Renal cortical epithelial cell (primary cell): Measurements from ENCODE around the gene POLR2M. TPM values are rescaled to one million over a fixed set of nuclear protein-coding genes. Genes with fewer than 3 reads are reported as not detected.

Experiments used
- DNase-seq: peaks from one replicate; pipeline ENCODE4 v3.0.0-alpha.2; 2011; ENCODE audit warnings: low read depth
- total RNA-seq: library from RNA; depleted of rRNA; stranded (reverse); fragments of >200 nt; gene quantifications from 2 replicates; pipeline ENCODE4 v1.2.3, GENCODE V29; 2014

The POLR2M gene
- total RNA-seq, result 35.8 and 125 TPM in 2 replicates

GRCh38 chr15:57706405-57707209 lies at the start of gene POLR2M:
POLR2M (plus strand) TSS chr15:57706714; CDS start chr15:57706843, 129 bp downstream.
- DNase-seq, result peak; percentile 95

DNA sequence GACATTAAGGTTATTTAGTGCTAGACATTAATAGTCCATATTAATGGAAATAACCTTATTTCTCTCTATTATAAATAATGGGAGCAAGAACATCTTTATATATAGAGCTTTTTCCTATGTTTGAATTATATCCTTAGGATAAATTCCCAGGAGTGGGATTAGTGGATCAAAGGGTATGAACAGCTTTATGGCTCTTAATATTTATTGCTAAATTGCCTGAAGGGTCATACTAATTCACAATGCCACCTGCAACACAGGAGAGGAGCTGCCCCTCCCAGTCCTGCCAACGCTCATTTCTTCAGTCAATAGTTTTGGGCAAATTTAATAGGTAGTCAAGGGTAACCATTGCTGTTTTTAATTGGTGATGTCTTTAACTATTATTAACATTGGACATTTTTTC lies 48.9 kb upstream of the POLR2M start:
- DNase-seq, result no peak

DNA sequence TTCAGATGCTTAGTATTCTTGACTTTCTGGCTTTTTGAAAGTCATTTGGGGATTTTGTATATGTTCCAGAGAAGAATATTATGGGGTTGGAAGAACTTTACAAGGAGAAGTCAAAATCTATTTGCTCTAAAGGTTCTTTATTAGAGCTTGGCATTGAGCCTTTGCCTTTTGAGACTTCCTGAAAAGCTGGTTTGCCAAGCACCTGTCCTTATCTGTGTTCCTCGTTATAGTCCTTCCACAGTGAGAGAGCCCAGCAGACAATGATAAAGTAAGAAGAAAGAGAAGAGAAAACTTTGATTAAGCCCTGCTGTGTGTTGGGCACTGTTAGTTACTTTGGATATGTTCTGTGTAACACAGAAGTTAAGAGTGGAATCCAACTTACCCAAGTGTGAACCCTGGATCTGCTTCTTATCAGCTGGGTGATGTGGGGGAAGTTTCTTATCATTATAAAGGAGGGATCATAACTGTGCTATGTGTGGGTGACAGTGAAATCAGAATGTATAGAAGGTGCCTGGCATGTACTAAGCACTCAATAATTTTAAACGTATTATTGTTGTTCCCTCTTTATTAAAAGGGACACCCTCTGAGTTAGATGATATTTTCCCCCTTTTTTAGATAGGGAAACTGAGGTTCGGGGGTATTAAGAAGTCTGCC lies 44.3 kb upstream of the POLR2M start:
- no peak for DNase-seq

GRCh38 chr15:57662802-57663201 lies 43.7 kb upstream of the POLR2M start:
- no peak for DNase-seq

DNA sequence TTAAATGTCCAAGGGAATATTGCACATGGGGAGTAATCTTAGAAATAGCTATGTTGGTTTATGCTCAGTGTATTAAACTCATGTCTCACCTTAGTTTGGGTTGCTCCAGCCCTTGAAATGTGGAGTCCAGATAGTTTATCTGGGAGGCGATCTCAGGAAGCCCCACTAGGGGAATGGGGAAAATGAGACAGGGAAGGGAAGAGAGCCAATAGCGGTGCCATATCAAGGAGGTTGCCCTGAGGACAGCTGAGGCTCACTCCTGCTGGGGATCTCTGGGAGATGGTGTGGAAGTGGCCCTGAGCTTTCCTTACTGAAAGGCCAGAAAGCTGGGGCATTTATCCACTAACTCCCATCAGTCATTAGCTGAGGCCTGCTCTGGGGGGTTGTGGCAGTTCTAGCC lies 43.3 kb upstream of the POLR2M start:
- DNase-seq, result no peak

DNA sequence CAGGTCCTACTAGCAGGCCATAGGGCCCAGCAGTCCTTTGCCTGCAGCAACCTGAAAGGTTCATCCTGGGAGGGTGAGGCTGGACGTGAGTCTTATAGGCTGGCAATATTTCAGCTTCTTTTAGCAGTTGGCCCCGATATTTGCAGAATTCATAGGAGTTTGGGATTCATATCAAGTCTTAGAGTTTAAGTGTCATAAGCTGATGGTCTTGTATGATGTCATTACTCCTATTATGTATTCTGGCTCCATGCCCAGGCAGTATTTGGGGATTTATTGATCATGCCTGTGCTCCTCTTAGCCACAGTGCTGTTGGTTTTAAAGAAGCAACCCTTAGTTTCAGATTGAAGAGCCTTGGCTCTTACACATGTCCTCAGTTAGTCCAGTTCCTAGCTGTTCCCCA lies 41.3 kb upstream of the POLR2M start:
- DNase-seq, result no peak

DNA sequence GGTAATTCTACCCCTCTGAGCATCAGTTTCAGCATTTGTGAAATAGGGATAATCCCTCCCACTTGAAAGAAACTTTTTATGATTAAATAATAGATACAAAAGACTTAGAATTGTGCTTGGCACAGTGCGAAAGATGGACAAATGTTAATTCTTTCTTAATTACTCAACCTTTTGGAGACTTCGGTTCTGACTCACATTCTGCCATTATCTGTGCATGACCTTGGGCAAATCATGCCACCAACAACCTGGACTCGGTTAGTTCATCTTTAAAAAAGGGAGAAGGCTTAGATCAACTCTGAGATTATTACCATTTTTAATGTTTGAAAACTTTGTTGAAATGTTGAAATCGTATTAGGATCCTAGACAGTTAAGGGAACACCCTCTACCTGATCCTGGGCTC lies 40.6 kb upstream of the POLR2M start:
- no peak for DNase-seq

DNA sequence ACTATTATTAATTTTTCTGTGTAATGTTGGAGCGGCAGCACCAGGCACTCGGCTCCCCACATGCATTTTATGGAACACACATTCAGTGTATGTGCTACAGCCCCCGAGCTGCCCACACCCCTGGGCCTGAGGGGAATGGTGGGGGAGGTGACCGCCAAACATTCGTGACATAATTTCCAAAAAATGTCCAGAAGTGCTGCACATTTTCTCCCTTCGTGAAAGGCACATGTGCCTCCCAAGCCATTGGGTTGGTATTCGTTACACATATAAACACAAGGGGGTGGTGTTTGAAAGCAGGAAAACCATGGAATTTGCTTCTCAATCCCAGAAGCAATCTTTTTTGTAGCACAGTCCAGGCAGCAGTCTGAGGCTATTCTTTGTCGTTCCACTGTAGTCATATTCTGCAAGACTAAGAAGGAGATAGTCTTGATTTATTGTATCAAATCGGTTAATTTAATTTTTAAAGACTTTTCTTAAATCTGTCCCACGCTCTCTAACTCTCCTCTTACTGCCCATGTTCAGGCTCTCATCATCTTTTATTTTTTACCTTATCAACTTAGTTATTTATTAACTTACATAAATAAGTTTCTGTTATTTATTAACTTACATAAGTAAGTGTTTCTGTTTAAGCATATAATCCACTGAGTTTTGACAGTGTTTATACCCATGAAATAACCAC lies 39.2 kb upstream of the POLR2M start:
- peak; percentile 80 for DNase-seq

DNA sequence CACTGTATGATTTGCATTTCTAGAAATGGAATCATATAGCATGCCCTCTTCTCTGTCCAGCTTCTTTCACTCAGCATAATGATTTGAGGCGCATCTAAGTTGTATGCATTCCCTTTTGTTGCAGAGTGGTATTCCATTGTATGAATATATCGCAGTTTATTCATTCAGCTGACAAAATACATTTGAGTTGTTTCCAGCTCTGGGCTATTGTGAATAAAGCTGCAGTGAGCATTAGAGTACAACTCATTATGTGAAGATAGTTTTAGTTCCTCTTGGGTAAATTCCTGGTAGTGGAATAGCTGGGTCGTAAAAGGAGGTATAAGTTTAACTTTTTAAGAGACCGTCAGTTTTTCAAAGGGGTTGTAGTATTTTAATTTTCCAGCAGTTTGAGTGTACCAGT lies 38.5 kb upstream of the POLR2M start:
- DNase-seq, result peak; percentile 78

DNA sequence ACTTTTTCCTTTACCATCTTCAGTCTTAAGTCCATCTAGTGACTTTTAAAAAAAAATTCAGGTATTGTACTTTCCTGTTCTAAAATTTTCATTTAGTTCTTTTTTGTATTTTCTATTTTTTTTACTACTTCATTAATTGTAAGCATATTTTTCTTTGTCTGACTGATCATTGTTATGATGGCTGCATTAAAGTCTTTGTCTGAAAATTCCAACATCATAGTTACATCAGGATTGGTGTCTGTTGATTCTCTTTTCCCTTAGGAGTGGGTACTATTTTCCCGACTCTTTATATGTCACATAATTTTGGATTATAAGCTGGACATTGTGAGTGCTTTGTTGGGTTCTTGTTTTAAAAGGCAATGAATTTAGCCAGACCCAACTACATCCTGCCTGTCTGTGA lies 34.9 kb upstream of the POLR2M start:
- no peak for DNase-seq

GRCh38 chr15:57675481-57676181 lies 30.9 kb upstream of the POLR2M start:
- peak; percentile 73 for DNase-seq

GRCh38 chr15:57676585-57676984 lies 29.9 kb upstream of the POLR2M start:
- DNase-seq, result no peak

DNA sequence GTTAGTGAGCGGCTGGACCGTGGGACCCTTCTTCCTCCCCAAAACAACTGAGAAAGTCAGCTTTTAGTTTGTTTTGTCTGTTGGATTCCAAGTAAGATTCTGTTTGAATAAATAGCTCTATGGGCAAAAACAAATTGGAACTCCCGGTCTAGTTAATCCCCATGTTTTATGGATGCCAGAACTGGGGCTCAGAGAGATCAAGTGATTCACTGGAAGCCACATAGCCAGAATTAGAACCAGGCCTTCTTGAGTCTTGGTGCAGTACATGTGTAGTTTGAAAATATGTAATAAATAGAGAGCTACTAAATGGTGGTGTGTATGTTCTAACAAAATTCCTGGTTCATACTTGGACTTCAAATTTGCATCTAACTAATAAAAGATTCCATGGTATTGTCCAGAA lies 29.3 kb upstream of the POLR2M start:
- no peak for DNase-seq

GRCh38 chr15:57680021-57680420 lies 26.5 kb upstream of the POLR2M start:
- DNase-seq, result peak; percentile 77

DNA sequence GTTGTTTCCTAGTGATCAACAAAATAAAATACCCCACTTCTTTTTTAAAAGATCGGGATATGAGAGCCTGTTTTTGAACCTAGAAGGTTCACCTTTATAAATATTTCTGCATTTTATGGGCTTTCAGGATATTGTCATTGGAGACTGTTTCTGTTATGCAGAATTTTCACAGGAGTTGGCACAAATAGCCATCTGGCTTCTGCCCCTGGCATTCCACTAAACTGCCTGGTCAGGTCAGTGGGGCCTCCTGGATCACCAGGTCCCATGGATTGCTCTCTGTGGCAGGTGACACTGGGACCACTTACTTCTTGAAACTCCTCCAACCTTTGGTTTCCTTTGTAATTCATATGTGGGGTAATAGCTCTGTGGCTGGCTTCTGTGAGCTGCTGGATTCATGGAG lies 25.5 kb upstream of the POLR2M start:
- no peak for DNase-seq

DNA sequence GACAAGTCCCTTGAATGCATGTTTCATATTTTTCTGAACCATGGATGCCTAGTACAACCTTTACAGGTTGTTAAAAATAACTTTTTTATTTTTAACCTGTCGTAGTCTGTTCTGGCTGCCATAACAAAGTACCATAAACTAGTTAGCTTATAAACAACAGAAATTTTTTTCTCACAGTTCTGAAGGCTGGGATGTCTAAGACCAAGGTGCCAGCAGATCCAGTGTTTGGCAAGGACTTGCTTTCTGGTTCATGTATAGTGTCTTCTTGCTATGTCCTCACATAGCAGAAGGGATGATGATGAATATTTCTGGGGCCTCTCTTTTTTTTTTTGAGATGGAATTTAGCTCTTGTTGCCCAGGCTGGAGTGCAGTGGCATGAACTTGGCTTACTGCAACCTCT lies 23.0 kb upstream of the POLR2M start:
- no peak for DNase-seq

- no peak for DNase-seq
These were observed 21.9 kb upstream of the POLR2M start for GRCh38 chr15:57684491-57685151.

GRCh38 chr15:57685306-57686095 lies 21.0 kb upstream of the POLR2M start:
- no peak for DNase-seq

GRCh38 chr15:57686657-57687056 lies 19.9 kb upstream of the POLR2M start:
- no peak for DNase-seq

- no peak for DNase-seq
These were observed 16.1 kb upstream of the POLR2M start for GRCh38 chr15:57690341-57690966.
